Measurements from ENCODE around the gene DVL2.

- TF ChIP-seq MAX (CRISPR knock-in tag; IDR thresholded peaks at IDR 0.05) (no peak), GABPB1 (CRISPR knock-in tag; IDR thresholded peaks at IDR 0.05) (no peak), CTCF (IDR thresholded peaks at IDR 0.05) (no peak), TEAD4 (CRISPR knock-in tag; IDR thresholded peaks at IDR 0.05) (no peak), ZNF423 (CRISPR knock-in tag; IDR thresholded peaks at IDR 0.05) (no peak), KAT7 (CRISPR knock-in tag; IDR thresholded peaks at IDR 0.05; ENCODE audit: borderline replicate concordance) (no peak), ZNF232 (CRISPR knock-in tag; IDR thresholded peaks at IDR 0.05) (no peak)
Observed at GRCh38 chr17:7205561-7205960, 28.8 kb downstream of the DVL2 start.
